Fibroblast of skin of right quadriceps (primary cell): ENCODE measurements around the gene ELANE.
"Not testable (repeated sequence)": the region's sequence is repeated elsewhere in the genome, so short reads cannot be mapped to it uniquely, and the experiment has no call there.

Experiments used
- DNase-seq: peaks from one replicate; pipeline ENCODE4 v3.0.0-alpha.2; 2013

Gene ELANE

GRCh38 chr19:814152-815078, 37.7 kb upstream of the ELANE start:
- DNase-seq: no peak

- no peak for DNase-seq
Observed at GRCh38 chr19:815079-815774, 36.9 kb upstream of the ELANE start.

GRCh38 chr19:815775-816499, 36.2 kb upstream of the ELANE start:
- DNase-seq: no peak

- DNase-seq: no peak
Observed at GRCh38 chr19:816500-816857, 35.6 kb upstream of the ELANE start.

GRCh38 chr19:820212-820611, 31.9 kb upstream of the ELANE start:
- DNase-seq: not testable (repeated sequence)

GRCh38 chr19:821231-821824, 30.8 kb upstream of the ELANE start:
- no peak for DNase-seq

GRCh38 chr19:821825-822503, 30.1 kb upstream of the ELANE start, which contains the start of gene PLPPR3:
Gene PLPPR3, minus strand, starts transcription at chr19:821955. Its CDS starts 396 bp downstream, at chr19:821559.
- DNase-seq: no peak

GRCh38 chr19:823565-824121, 28.5 kb upstream of the ELANE start:
- no peak for DNase-seq

- DNase-seq: no peak
Observed at GRCh38 chr19:824885-825284, 27.2 kb upstream of the ELANE start.

- no peak for DNase-seq
Observed at GRCh38 chr19:825897-826644, 26.0 kb upstream of the ELANE start.

GRCh38 chr19:827314-827709, 24.8 kb upstream of the ELANE start:
- DNase-seq: no peak

- no peak for DNase-seq
Observed at GRCh38 chr19:827710-828321, 24.3 kb upstream of the ELANE start, which contains the start of gene AZU1. Gene AZU1, plus strand, starts transcription at chr19:827837. Its CDS starts 10 bp downstream, at chr19:827847.

- DNase-seq: no peak
Observed at GRCh38 chr19:829129-829758, 22.9 kb upstream of the ELANE start.

GRCh38 chr19:831407-832369, 20.4 kb upstream of the ELANE start:
- DNase-seq: no peak

- DNase-seq: no peak
Observed at GRCh38 chr19:834216-834615, 17.9 kb upstream of the ELANE start.

GRCh38 chr19:835210-835810, 16.8 kb upstream of the ELANE start:
- DNase-seq: no peak

GRCh38 chr19:840519-841206, 11.4 kb upstream of the ELANE start, which contains the start of gene PRTN3:
Gene PRTN3, plus strand, starts transcription at chr19:840999. Its CDS starts 10 bp downstream, at chr19:841009.
- DNase-seq: no peak

GRCh38 chr19:842802-843179, 9.3 kb upstream of the ELANE start:
- DNase-seq: not testable (repeated sequence)
